Activated CD8-positive, alpha-beta memory T cell treated with anti-CD3 and anti-CD28 coated beads, Interleukin-2, amount 50 U/mL, for 24 hours (primary cell): Measurements from ENCODE around the gene SORBS1.

ENCODE experiments used
- DNase-seq: peaks from one replicate; pipeline ENCODE4 v3.0.0-alpha.2; 2020; ENCODE audit errors: extremely low read depth

Gene SORBS1

GRCh38 chr10:95539560-95540284 lies 21.4 kb downstream of the SORBS1 start:
- DNase-seq = no peak

- DNase-seq = no peak
Observed at GRCh38 chr10:95538412-95538811, 22.8 kb downstream of the SORBS1 start.

DNA sequence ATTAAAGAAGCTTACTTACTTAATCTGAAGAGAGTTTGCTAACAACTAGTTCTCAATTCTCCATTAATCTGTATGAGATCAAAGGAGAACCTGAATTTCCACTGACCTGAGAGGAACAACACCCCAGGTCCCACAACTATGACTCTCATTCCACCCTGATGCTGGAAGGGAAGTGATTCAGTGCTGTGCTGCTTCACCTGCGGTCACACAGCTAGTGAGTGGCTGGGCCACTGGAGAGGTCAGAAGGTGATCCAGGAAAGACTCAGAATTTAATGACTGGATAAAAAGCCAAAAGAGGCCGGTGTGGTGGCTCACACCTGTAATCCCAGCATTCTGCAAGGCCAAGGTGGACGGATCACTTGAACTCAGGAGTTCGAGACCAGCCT lies 23.6 kb downstream of the SORBS1 start:
- no peak for DNase-seq

DNA sequence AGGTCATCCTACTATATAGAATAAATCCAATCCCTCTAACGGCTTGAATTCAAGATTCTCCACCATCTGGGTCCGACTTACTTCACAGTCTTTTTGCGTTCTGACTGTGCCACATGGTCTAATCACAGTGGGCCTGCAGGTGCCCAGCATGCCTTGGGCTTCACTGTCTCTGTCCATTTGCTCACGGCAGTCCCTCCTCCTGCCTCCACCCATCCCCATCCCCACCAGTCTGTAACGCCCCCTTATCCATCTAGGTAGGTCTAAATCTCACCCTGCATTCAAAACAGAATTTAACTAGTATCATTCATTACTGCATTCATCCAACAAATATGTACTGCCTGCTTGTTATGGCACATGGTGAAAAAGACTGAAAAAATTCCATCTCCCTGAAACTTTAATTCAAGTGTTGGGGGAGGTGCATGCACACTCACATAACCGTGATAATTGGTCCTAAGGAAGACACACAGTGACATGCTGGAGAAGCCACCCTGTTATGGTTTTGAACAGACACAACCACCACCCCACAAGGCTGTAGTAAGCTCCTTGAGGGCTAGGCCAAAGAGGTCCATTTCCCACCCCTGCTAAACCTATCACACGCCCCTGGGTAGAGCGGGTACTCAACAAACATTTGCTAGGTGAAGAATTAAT lies 24.2 kb downstream of the SORBS1 start:
- no peak for DNase-seq

DNA sequence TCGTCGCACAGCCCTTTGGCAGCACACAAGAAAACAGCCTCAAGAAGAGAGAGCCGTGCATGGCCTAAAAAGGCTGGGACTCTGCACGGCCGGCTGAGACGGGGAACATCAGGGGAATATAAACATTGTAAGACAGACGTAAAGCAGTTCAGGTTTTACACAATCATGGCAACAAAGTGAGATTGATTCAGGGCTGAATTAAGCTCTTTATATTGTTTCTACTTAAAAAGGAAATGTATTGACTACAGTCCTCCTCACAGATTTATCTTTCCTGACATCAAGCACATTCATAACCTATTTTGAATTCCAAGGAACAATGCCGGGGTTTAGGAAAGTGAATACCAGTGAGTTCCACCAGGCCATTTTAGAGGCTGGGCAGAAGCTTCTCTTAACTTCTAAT lies 25.2 kb downstream of the SORBS1 start:
- DNase-seq = no peak

DNA sequence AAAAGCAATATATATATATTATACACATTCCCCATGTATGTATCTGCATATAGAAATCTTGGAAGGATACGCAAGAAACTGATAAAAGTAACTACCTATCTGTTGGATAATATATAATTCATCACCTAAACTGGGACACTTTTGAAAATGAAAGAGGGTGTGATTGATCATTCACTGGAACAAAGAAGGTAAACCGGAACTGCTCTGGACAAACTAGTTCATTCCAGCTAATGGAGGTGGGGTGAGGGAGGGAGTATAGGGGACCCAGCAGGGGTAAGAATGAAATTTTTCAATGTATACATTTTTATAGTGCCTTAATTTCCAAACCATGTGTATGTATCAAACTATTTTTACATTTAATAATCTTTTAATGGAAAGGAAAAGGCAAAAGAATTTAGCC lies 25.6 kb downstream of the SORBS1 start:
- no peak for DNase-seq

GRCh38 chr10:95533590-95533989 lies 27.6 kb downstream of the SORBS1 start:
- DNase-seq = no peak

- DNase-seq = no peak
Observed at GRCh38 chr10:95532536-95532935, 28.6 kb downstream of the SORBS1 start.

DNA sequence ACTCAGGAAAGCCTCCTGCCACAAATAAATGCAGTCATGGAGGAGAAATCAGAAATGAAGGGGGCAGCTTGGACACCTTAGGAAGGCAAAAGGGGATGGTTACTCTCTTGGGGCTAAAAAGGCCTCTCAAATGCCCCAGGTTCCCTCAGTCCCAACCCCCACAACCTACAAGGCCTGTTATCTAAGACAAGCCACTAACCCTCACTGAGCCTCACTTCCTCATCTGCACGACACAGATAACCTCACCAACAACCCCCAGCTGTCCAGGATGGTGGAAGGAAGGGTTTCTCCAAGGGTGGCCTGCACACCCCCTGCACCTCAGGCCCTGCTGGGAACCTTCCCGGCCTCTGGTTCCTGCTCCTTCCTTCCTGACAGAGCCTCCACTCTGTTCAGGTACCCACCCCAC lies 29.2 kb downstream of the SORBS1 start:
- DNase-seq = no peak

DNA sequence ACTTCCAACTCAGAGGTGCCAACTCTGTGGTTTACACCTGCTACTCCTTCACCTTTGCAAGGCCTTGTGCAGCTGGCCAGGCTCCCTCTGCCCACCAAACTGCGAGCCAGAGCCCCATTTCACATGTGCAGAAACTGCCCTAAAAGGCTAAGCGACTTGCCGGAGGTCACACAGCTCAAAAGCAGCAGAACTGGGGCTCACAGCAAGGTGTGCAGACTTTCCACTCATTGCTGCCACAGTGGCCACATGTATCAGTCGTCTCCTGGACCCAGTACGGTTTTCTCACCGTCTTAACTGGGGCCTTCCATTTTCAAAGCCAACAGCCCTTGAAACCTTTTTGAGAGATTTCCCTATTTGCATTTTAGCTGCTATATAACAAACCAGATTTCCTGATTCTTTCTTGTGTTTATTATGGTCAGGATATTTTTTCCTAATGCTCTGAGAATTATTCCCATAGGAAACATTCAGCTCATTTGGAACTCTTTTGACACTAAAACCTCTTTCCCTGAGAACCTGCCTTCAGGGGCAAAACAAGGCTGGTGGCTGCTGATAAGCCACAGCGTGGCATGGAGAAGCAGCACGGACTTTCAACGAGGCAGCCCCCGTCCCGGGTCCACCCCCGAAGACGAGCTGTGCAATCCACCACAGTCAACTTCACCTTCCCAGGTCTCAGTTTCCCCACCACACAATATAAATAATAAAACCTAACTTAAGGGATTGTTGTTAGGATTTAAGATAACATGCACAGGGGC lies 29.9 kb downstream of the SORBS1 start:
- no peak for DNase-seq

DNA sequence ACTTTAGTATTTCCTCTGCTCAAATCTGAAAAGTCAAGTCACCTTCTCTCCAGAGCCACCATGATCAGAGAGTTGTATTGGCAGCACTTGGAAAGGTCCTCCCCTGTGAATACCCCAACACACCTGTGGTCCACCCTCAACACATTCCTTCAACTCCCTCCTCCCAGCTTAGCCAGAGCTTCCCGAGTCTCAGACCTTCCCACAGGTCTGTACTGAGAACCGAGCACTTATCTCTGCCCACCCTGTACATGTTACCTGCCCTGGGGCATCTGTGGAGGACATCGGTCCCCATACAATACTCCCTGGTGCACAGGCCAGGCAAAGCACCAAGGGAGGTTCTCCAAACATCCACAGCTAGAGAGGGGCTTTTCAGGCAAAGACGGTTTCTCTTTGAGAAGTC lies 30.6 kb downstream of the SORBS1 start:
- DNase-seq = no peak

- DNase-seq = no peak
Observed at GRCh38 chr10:95530029-95530428, 31.1 kb downstream of the SORBS1 start.

GRCh38 chr10:95526044-95526443 lies 35.1 kb downstream of the SORBS1 start:
- DNase-seq = no peak

DNA sequence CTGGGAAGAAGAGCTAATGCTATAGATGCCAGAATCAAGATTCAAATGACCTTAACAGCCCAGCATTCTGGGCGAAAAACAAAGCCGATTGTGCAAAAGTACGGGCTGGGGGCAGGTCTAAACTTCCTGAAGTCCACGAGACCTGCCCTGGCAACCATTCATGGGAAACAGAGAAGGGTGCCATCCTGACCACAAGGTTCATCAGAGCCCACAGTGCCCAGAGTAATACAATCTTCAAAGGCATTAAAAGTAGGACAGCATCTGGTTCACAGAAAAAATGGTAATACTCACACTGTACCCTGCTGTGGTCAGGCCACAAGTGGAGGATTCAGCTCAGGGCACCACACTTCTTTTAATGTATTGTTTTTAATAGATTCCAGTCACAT lies 36.1 kb downstream of the SORBS1 start:
- no peak for DNase-seq

DNA sequence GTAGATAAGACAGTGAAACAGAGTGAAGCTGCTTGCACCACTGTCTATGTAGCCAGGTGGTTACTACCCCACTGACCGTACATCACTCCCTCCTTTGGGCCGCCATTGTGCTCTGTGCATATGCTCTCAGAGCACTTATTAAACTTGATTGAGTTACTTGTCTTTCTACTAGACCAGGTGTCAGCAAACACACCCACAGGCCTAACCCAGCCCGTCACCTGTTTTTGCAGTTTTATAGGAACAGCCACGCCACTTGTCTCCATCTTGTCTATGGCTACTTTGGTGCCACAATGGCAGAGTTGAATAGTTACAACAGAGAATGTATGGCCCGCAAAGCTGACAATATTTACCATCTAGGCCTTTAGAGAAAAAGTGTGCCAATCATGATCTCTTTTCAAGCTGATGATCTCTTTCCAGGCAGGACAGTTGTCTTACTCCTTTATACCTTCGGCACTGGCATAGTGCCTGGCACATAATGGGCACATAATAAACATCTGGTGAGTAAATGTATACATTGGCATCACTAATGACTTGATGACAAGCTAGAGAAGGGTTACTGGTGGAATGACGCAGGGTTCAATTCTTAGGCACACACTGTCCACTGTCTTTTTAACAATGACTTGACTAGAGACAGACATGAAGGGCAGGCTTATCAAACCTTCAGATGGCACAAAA lies 36.7 kb downstream of the SORBS1 start:
- DNase-seq = no peak

GRCh38 chr10:95522117-95522516 lies 39.1 kb downstream of the SORBS1 start:
- no peak for DNase-seq

DNA sequence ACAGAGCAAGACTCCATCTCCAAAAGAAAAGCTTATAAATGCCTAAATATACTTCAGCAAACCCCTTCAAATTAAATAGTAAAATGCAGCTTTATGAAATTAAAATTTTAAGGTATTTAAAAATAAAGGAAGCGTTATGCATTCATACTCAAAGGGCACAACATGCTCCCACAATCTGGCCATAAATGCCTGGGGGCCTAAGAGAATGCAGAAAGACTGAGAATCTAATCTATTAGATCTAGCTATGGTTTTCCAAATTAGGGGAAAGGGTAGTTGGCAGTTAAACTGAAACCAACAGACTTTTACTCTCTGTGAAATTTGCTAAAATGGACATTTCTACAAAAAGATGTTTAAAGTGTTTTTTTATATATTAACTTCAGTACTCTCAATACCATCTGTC lies 40.6 kb downstream of the SORBS1 start:
- no peak for DNase-seq

GRCh38 chr10:95518455-95519452 lies 42.4 kb downstream of the SORBS1 start:
- no peak for DNase-seq

GRCh38 chr10:95517536-95518454 lies 43.4 kb downstream of the SORBS1 start:
- DNase-seq = no peak

DNA sequence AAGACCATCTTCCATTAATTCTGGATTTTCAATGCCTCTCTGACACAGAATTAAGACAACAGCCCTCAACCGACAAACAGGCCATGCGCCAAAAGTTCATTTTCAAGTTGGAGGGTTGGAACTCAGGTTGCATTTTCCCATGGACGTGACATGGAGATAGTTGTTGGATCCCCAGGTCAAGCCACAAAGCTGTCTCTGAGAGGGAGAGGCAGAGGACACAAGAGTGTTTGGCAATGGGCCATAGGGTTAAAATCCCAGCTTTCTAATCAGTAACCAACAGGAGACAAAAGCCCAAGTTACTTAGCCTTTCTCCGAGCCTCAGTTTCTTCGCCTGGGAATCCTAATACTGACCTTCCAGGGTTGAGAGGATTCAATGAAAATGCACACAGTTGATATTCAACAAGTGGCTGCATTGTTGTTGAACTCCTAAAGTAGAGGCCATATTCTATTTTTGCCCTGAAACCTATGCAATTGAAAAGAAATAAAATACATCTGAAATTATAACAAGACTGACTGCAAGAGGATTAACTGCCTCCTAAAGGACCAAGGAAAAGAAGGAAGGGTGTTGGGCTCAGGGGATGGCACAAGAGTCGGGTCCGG lies 44.3 kb downstream of the SORBS1 start:
- no peak for DNase-seq
